ENCODE data around the gene AKT1S1. TPM values are rescaled to one million over a fixed set of nuclear protein-coding genes. Genes with fewer than 3 reads are reported as not detected.

The AKT1S1 gene
- total RNA-seq: 12.1 TPM

GRCh38 chr19:49877020-49877878 lies at the start of gene AKT1S1, which contains the start of gene TBC1D17:
Gene AKT1S1, minus strand, starts transcription at chr19:49877355. Its CDS starts 4,060 bp downstream, at chr19:49873295.
Gene TBC1D17, plus strand, starts transcription at chr19:49877702. Its CDS starts 22 bp downstream, at chr19:49877724.

GRCh38 chr19:49896863-49897621 lies 19.9 kb upstream of the AKT1S1 start, which contains the start of gene IL4I1:
Gene IL4I1, minus strand, starts transcription at chr19:49896887. Its CDS starts 727 bp downstream, at chr19:49896160.

GRCh38 chr19:49866933-49867782 lies 10.0 kb downstream of the AKT1S1 start, which contains the start of gene PNKP:
Gene PNKP, minus strand, starts transcription at chr19:49867576. Its CDS starts 372 bp downstream, at chr19:49867204.

GRCh38 chr19:49850487-49851342 lies 26.4 kb downstream of the AKT1S1 start, which contains the start of gene PTOV1:
Gene PTOV1, plus strand, starts transcription at chr19:49851159.

Small RNA genes within 50 kb of the gene (small RNA-seq; reads per million reads assigned to genes)
- not detected for gene MIR4749 (ENCODE audit: low replicate concordance)

Other genes starting within 250 kb of the AKT1S1 start
- gene RRAS, start 237.2 kb downstream of the AKT1S1 start, total RNA-seq: 14.7 TPM
- gene SCAF1, start 235.1 kb downstream of the AKT1S1 start, total RNA-seq: 30.1 TPM
- gene IRF3, start 211.5 kb downstream of the AKT1S1 start, total RNA-seq: 52.4 TPM
- gene BCL2L12, start 211.4 kb downstream of the AKT1S1 start, total RNA-seq: 13.0 TPM
- 246 TPM for gene PRMT1, start 200.1 kb downstream of the AKT1S1 start, total RNA-seq
- 0.76 TPM for gene ADM5, start 187.8 kb downstream of the AKT1S1 start, total RNA-seq
- gene CPT1C, start 186.2 kb downstream of the AKT1S1 start, total RNA-seq: 10.9 TPM
- gene TSKS, start 114.0 kb downstream of the AKT1S1 start, total RNA-seq: 0.18 TPM
- 93.1 TPM for gene AP2A1, start 110.4 kb downstream of the AKT1S1 start, total RNA-seq
- gene FUZ, start 64.1 kb downstream of the AKT1S1 start, total RNA-seq: 29.6 TPM
- 47.2 TPM for gene MED25, start 59.1 kb downstream of the AKT1S1 start, total RNA-seq
- gene PTOV1, start 26.2 kb downstream of the AKT1S1 start, total RNA-seq: 167 TPM
- 65.4 TPM for gene PNKP, start 9.8 kb downstream of the AKT1S1 start, total RNA-seq
- 26.9 TPM for gene TBC1D17, start 347 bp upstream of the AKT1S1 start, total RNA-seq
- 2.2 TPM for gene IL4I1, start 19.5 kb upstream of the AKT1S1 start, total RNA-seq
- 5.7 TPM for gene ATF5, start 51.9 kb upstream of the AKT1S1 start, total RNA-seq
- gene NUP62, start 52.1 kb upstream of the AKT1S1 start, total RNA-seq: 47.2 TPM
- gene SIGLEC11, start 83.8 kb upstream of the AKT1S1 start, total RNA-seq: 13.3 TPM
- gene VRK3, start 148.0 kb upstream of the AKT1S1 start, total RNA-seq: 32.6 TPM
- gene ZNF473, start 148.7 kb upstream of the AKT1S1 start, total RNA-seq: 8.2 TPM